GM12865 (cell line): ENCODE measurements around the gene DNMT1.

Experiments used
- DNase-seq: peaks from one replicate; pipeline ENCODE4 v3.0.0; 2010; ENCODE audit warnings: low read depth
- H3K4me3 ChIP-seq: 2 replicates; pipeline ENCODE4 v1.5.1; 2011; ENCODE audit warnings: mild to moderate bottlenecking, low read depth, low read length, control low read depth
- TF ChIP-seq, protein P1 (sequence below): IDR thresholded peaks from 2 replicates; pipeline ENCODE4 v1.5.1; 2011; ENCODE audit warnings: low read length, control low read depth, low read depth, inconsistent platforms; ENCODE audit not compliant: insufficient read depth; ENCODE audit errors: missing control alignments

DNMT1 gene

DNA sequence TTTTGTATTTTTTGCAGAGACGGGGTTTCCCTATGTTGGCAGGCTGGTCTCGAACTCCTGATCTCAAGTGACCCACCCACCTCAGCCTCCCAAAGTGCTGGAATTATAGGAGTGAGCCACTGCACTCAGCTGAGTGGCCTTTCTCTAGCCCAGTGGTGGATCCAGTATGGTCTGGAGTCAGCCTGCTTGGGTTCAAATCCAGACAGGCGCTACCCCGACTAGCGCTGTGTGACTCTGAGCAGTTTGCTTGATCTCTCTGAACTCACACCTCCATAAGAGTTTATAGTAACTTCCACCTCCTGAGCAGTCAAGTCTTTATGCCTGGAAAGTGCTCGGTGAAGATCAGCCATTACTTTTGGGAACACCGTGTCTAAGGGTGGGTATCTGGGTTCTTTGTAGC lies 25.9 kb upstream of the DNMT1 start:
- DNase-seq, result no peak
- TF ChIP-seq, protein P1, sequence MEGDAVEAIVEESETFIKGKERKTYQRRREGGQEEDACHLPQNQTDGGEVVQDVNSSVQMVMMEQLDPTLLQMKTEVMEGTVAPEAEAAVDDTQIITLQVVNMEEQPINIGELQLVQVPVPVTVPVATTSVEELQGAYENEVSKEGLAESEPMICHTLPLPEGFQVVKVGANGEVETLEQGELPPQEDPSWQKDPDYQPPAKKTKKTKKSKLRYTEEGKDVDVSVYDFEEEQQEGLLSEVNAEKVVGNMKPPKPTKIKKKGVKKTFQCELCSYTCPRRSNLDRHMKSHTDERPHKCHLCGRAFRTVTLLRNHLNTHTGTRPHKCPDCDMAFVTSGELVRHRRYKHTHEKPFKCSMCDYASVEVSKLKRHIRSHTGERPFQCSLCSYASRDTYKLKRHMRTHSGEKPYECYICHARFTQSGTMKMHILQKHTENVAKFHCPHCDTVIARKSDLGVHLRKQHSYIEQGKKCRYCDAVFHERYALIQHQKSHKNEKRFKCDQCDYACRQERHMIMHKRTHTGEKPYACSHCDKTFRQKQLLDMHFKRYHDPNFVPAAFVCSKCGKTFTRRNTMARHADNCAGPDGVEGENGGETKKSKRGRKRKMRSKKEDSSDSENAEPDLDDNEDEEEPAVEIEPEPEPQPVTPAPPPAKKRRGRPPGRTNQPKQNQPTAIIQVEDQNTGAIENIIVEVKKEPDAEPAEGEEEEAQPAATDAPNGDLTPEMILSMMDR, result no peak
- H3K4me3 ChIP-seq, result no peak overlapping the region

DNA sequence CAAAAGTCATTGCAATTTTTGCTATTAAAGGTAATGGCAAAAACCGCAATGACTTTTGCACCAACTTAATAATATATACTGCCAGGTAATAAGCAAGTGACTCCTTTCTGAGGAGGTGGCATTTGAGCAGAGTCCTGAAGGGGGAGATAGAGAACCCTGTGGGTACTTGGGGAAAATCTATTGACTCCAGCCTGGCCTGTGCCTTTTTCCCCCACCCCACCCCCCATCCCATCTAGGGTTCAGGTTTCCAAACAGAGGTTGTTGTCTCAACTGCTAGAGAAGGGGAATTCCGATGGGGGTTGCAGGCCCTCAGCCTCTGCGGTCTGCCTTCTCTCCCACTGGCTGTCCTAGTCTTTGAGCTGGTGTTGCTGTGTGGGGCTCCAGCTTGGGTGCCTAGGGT lies 24.9 kb upstream of the DNMT1 start:
- peak; percentile 95 for DNase-seq
- no peak overlapping the region for H3K4me3 ChIP-seq
- TF ChIP-seq, protein P1, result peak; percentile 76

DNA sequence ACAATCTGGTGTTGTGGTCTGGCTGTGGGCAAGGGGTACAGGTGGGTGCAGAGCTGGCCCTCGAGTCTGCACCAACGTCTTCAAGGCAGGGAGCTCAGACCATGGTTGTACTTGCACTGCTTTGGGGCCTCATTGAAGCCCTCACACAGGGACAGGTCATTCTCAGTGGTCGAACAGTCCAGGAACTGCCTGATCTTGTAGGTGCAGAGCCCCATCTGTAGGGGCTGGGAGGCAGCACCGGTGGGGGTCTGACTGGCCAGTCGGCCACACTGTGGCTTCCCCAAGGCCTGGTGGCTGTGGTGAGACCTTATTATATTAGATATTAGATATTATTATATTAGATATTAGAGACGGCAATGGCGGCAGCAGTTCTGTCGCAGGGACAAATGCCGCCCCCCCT lies 22.3 kb upstream of the DNMT1 start:
- TF ChIP-seq, protein P1, result no peak
- DNase-seq, result no peak

DNA sequence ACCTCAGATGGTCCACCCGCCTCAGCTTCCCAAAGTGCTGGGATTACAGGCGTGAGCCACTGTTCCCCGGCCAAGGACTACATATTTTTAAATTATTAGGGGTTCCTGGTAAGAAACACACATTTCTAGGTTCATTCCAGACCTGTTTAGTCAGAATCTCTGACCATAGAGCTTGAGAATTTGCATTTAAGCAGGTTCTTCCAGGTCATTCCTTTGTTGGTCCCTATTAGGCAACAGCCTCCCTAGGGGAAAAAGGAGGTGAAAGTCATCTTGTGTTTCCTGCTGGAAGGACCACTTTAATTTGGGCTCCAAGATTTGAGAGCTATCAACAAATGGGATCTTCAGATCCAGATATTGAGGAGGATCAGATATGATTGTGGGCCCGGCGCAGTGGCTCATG lies 20.0 kb upstream of the DNMT1 start:
- no peak for DNase-seq
- TF ChIP-seq, protein P1, result no peak
- no peak overlapping the region for H3K4me3 ChIP-seq

More for the DNA sequence above, 22.3 kb upstream of the DNMT1 start:
- no peak overlapping the region for H3K4me3 ChIP-seq

DNA sequence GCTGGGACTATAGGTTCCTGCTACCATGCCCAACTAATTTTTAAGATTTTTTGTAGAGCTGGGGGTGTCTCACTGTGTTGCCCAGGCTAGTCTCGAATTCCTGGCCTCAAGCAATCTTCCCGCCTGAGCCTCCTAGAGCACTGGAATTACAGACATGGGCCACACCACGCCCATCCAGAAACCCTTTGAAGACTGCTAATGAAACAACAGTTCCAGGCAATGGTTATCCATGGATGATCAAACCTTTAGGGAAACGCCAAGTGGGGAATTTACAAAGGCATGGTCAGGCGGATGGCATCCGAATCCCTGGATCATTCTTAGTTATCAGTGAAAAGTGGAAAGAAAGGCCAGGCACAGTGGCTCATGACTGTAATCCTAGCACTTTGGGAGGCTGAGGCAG lies 16.9 kb upstream of the DNMT1 start:
- no peak for DNase-seq
- no peak overlapping the region for H3K4me3 ChIP-seq
- TF ChIP-seq, protein P1, result no peak

DNA sequence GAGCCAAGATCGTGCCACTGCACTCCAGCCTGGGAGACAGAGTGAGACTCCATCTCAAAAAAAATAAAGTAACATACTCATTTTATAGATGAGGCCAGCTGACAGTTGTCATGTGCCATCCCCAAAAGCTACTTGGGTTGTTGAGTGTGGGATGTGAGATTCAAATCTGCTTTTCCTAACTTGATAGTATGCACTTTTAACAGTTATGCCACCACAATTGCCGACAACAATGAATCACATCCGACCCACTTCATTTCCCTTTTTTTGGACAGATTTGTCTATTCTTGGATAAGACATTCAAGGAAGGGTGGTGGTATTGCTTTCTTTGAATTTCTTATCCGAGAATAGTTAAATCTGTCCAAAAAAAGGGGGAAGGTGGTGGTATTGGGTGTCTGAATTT lies 16.3 kb upstream of the DNMT1 start:
- H3K4me3 ChIP-seq, result no peak overlapping the region
- TF ChIP-seq, protein P1, result no peak
- DNase-seq, result no peak

DNA sequence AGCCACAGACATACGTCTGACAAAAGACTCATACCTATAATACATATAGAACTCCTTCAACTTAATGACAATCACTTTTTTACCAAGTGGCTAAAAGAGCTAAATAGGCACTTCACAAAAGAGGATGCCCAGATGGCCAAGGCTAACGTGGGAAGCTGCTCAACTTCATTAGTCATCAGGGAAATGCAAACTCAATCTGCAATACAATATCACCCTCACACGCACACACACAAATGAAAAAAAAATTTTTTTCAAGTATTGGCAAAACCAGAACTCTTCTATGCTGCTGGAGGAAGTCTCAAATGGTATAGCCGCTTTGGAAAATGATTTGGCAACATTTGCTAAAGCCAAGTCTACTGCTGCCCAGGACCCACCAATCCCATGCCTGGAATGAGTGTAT lies 14.6 kb upstream of the DNMT1 start:
- TF ChIP-seq, protein P1, result no peak
- no peak overlapping the region for H3K4me3 ChIP-seq
- DNase-seq, result no peak
